ENCODE data around the gene NANOG.
"Not testable (repeated sequence)": the region's sequence is repeated elsewhere in the genome, so short reads cannot be mapped to it uniquely, and the experiment has no call there.

Gene NANOG

GRCh38 chr12:7801460-7801859, 12.3 kb downstream of the NANOG start:
- DNase-seq (ENCODE audit: low read depth in 4 of 4, low spot score in 1 of 4), result no peak

GRCh38 chr12:7806319-7806718, 17.1 kb downstream of the NANOG start:
- DNase-seq (ENCODE audit: low read depth in 4 of 4, low spot score in 1 of 4), result not testable (repeated sequence)

- peak; percentile 28 to 52 (median 40) for DNase-seq (ENCODE audit: low read depth in 4 of 4, low spot score in 1 of 4)
Observed at GRCh38 chr12:7806863-7807487, 17.8 kb downstream of the NANOG start.

GRCh38 chr12:7825754-7826153, 36.6 kb downstream of the NANOG start:
- DNase-seq (ENCODE audit: low read depth in 4 of 4, low spot score in 1 of 4), result not testable (repeated sequence)

GRCh38 chr12:7829737-7830136, 40.5 kb downstream of the NANOG start:
- DNase-seq (ENCODE audit: low read depth in 4 of 4, low spot score in 1 of 4), result not testable (repeated sequence)

GRCh38 chr12:7832059-7832696, 43.0 kb downstream of the NANOG start:
- DNase-seq (ENCODE audit: low read depth in 4 of 4, low spot score in 1 of 4), result no peak

- not testable (repeated sequence) for DNase-seq (ENCODE audit: low read depth in 4 of 4, low spot score in 1 of 4)
Observed at GRCh38 chr12:7833201-7833600, 44.0 kb downstream of the NANOG start.

- no peak for DNase-seq (ENCODE audit: low read depth in 4 of 4, low spot score in 1 of 4)
Observed at GRCh38 chr12:7833831-7834230, 44.6 kb downstream of the NANOG start.

- DNase-seq (ENCODE audit: low read depth in 4 of 4, low spot score in 1 of 4), result no peak
Observed at GRCh38 chr12:7834701-7835100, 45.5 kb downstream of the NANOG start.

GRCh38 chr12:7835116-7835515, 45.9 kb downstream of the NANOG start:
- DNase-seq (ENCODE audit: low read depth in 4 of 4, low spot score in 1 of 4), result no peak

GRCh38 chr12:7835766-7836165, 46.6 kb downstream of the NANOG start:
- DNase-seq (ENCODE audit: low read depth in 4 of 4, low spot score in 1 of 4), result no peak

GRCh38 chr12:7837366-7837765, 48.2 kb downstream of the NANOG start:
- DNase-seq (ENCODE audit: low read depth in 4 of 4, low spot score in 1 of 4), result no peak

- DNase-seq (ENCODE audit: low read depth in 4 of 4, low spot score in 1 of 4), result not testable (repeated sequence)
Observed at GRCh38 chr12:7839226-7839625, 50.0 kb downstream of the NANOG start.

GRCh38 chr12:7839848-7840247, 50.6 kb downstream of the NANOG start:
- not testable (repeated sequence) for DNase-seq (ENCODE audit: low read depth in 4 of 4, low spot score in 1 of 4)

- not testable (repeated sequence) for DNase-seq (ENCODE audit: low read depth in 4 of 4, low spot score in 1 of 4)
Observed at GRCh38 chr12:7842444-7842843, 53.2 kb downstream of the NANOG start.

- DNase-seq (ENCODE audit: low read depth in 4 of 4, low spot score in 1 of 4), result not testable (repeated sequence)
Observed at GRCh38 chr12:7843149-7843548, 53.9 kb downstream of the NANOG start.

- not testable (repeated sequence) for DNase-seq (ENCODE audit: low read depth in 4 of 4, low spot score in 1 of 4)
Observed at GRCh38 chr12:7843583-7843982, 54.4 kb downstream of the NANOG start.

- no peak for DNase-seq (ENCODE audit: low read depth in 4 of 4, low spot score in 1 of 4)
Observed at GRCh38 chr12:7844116-7844515, 54.9 kb downstream of the NANOG start.

- not testable (repeated sequence) for DNase-seq (ENCODE audit: low read depth in 4 of 4, low spot score in 1 of 4)
Observed at GRCh38 chr12:7847226-7848097, 58.3 kb downstream of the NANOG start.

- DNase-seq (ENCODE audit: low read depth in 4 of 4, low spot score in 1 of 4), result not testable (repeated sequence)
Observed at GRCh38 chr12:7848098-7848422, 58.9 kb downstream of the NANOG start.
